Breast epithelium (tissue), 4 donors: Measurements from ENCODE around the gene GAPT. TPM values are rescaled to one million over a fixed set of nuclear protein-coding genes. Genes with fewer than 3 reads are reported as not detected.

ENCODE experiments used
- DNase-seq, 2 donors: peaks; one replicate each; pipeline ENCODE4 v3.0.0-alpha.2; 2019; ENCODE audit warnings: low spot score in 2 of 2
- H3K27ac ChIP-seq, 2 donors: fragments of 200-600 bp; sonication (generic) in 1 of 2; one replicate each; pipeline ENCODE4 v1.5.1; 2016 to 2019; ENCODE audit warnings: mild to moderate bottlenecking in 1 of 2
- H3K27me3 ChIP-seq, 2 donors: fragments of 200-600 bp; sonication (generic) in 1 of 2; one replicate each; pipeline versions ENCODE4 v1.5.1 to v1.6.0; 2017 to 2019; ENCODE audit warnings: control low read depth in 1 of 2, mild to moderate bottlenecking in 1 of 2
- H3K36me3 ChIP-seq: fragments of 200-600 bp; one replicate; pipeline ENCODE4 v1.5.1; 2019
- H3K4me1 ChIP-seq, 2 donors: fragments of 200-600 bp; sonication (generic); one replicate each; pipeline ENCODE4 v1.5.1; 2016 to 2019; ENCODE audit warnings: control low read depth in 1 of 2
- H3K4me3 ChIP-seq, 3 donors: fragments of 200-600 bp; sonication (generic); 1 replicate in 2 of 3; 2 replicates in 1 of 3; pipeline ENCODE4 v1.5.1; 2016 to 2019; ENCODE audit warnings: mild to moderate bottlenecking in 3 of 3, moderate library complexity in 2 of 3
- H3K9me3 ChIP-seq, 2 donors: fragments of 200-600 bp; sonication (generic) in 1 of 2; one replicate each; pipeline ENCODE4 v1.5.1; 2016 to 2019; ENCODE audit warnings: control low read depth in 1 of 2
- POLR2A ChIP-seq: fragments of 450-650 bp; IDR thresholded peaks from one replicate; pipeline ENCODE4 v1.6.1; 2016; ENCODE audit warnings: antibody characterized with exemption, mild to moderate bottlenecking, moderate library complexity
- POLR2AphosphoS5 ChIP-seq, 3 donors: sonication (generic); formaldehyde crosslinking; IDR thresholded peaks; one replicate each; pipeline ENCODE4 v1.6.1; 2017; ENCODE audit warnings: antibody characterized with exemption in 3 of 3
- intact Hi-C: fragments of 100-400 bp; cut with DNase I; formaldehyde crosslinking; loops from one replicate; pipeline ENCODE4 v1.15.1; 2023; ENCODE audit warnings: low total_unique reads
- total RNA-seq, 3 donors: library from RNA; depleted of rRNA; stranded (reverse); fragments of >200 nt; gene quantifications; one replicate each; pipeline ENCODE4 v1.1.0, GENCODE V29; 2016
- TF ChIP-seq, protein P1 (sequence below), 3 donors: fragments of 450-650 bp; IDR thresholded peaks; one replicate each; pipeline ENCODE4 v1.5.1; 2016 to 2017; ENCODE audit warnings: antibody characterized with exemption in 3 of 3, mild to moderate bottlenecking in 3 of 3, moderate library complexity in 3 of 3

Gene GAPT
- total RNA-seq, 3 donors from 2014 or later = 1.2 to 3.8 (median 1.3) TPM

DNA sequence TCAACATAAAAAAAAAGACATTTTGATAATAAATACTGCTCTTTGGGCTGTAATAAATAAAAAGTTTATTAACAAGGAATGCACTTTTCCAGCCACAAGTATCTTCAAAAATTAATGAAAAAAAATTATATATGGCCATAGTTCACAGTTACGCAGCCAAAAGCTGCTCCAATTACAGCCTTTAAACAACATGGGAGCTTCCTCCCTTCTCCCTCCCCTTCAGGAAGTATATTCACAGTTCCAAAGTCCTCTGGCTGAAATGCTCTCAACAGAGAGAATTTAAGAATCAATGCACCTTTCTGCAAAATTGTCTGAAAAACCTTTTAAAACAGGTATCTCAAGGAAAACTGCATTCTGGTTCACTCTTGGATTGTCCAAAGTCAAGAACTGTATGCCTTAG, 37.2 kb upstream of the GAPT start:
- H3K9me3 ChIP-seq = no peaks in the 10 kb centered on the region
- peak overlapping the region in 1 of 3 donors; percentile 90 for H3K4me3 ChIP-seq
- intact Hi-C loops = no loop called here
- H3K27ac ChIP-seq = peak overlapping the region; percentile 58 to 75
- H3K4me1 ChIP-seq = peaks cover 4 to 8% of the 10 kb centered on the region in 2 donors
- TF ChIP-seq, protein P1, sequence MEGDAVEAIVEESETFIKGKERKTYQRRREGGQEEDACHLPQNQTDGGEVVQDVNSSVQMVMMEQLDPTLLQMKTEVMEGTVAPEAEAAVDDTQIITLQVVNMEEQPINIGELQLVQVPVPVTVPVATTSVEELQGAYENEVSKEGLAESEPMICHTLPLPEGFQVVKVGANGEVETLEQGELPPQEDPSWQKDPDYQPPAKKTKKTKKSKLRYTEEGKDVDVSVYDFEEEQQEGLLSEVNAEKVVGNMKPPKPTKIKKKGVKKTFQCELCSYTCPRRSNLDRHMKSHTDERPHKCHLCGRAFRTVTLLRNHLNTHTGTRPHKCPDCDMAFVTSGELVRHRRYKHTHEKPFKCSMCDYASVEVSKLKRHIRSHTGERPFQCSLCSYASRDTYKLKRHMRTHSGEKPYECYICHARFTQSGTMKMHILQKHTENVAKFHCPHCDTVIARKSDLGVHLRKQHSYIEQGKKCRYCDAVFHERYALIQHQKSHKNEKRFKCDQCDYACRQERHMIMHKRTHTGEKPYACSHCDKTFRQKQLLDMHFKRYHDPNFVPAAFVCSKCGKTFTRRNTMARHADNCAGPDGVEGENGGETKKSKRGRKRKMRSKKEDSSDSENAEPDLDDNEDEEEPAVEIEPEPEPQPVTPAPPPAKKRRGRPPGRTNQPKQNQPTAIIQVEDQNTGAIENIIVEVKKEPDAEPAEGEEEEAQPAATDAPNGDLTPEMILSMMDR (IDR thresholded peaks at IDR 0.05) = no peak
- TF ChIP-seq POLR2A (no peak), POLR2AphosphoS5 (IDR thresholded peaks at IDR 0.05) (no peak)
- peaks cover 9% of the 10 kb centered on the region for H3K36me3 ChIP-seq
- no peaks in the 10 kb centered on the region for H3K27me3 ChIP-seq
- no peak for DNase-seq

DNA sequence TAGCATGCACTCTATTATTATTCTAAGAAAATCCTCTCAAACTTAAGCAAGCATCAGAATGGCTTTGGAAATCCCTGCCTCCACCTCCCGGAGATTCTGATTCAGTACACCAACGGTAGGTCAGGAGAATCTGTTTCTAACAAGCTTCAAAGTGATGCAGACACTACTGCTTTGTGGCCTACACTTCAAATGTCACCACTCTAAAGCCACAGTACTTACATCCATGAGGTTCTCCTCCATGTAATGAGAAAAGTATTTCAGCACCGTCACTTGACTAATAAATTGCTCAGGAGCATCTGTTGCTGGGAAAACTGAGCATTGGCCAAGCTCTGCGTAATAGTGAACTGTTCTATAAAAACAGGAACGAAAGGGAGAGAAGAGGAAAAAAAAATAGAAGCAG, 36.2 kb upstream of the GAPT start:
- Histone ChIP-seq H3K4me1 (peaks cover 4 to 8% of the 10 kb centered on the region in 2 donors), H3K27ac (peak overlapping the region; percentile 58 to 75), H3K9me3 (no peaks in the 10 kb centered on the region), H3K4me3 (peak overlapping the region in 2 of 3 donors; percentile 90 to 93), H3K27me3 (no peaks in the 10 kb centered on the region), H3K36me3 (peaks cover 9% of the 10 kb centered on the region)
- intact Hi-C loops = no loop called here
- TF ChIP-seq POLR2A (no peak), POLR2AphosphoS5 (IDR thresholded peaks at IDR 0.05) (no peak)
- TF ChIP-seq, protein P1 (IDR thresholded peaks at IDR 0.05) = no peak
- DNase-seq = no peak

DNA sequence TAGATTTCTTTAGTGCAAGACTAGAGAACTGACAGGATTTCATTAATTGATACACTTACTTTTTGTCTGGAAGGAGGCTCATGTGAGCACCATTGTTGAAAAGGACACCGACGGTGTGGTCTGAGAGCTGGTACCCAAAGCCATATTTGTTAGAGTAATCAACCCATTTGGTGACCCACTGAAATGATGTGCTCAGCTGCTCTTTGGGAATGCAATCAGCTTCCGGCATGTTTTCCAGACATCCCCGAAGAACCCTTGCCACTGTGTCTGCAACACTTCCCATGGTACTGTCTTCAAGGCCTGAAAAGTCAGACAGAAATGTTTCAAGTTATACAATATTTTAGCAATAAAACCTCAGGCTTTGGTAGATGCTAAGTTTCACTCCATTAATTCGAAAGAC, 35.8 kb upstream of the GAPT start:
- Histone ChIP-seq H3K27me3 (no peaks in the 10 kb centered on the region), H3K4me3 (peak overlapping the region in 2 of 3 donors; percentile 90 to 93), H3K4me1 (peaks cover 4 to 8% of the 10 kb centered on the region in 2 donors), H3K9me3 (no peaks in the 10 kb centered on the region), H3K36me3 (peaks cover 9% of the 10 kb centered on the region), H3K27ac (peak overlapping the region; percentile 58 to 75)
- no peak for TF ChIP-seq POLR2A
- no peak for DNase-seq
- intact Hi-C loops = no loop called here

DNA sequence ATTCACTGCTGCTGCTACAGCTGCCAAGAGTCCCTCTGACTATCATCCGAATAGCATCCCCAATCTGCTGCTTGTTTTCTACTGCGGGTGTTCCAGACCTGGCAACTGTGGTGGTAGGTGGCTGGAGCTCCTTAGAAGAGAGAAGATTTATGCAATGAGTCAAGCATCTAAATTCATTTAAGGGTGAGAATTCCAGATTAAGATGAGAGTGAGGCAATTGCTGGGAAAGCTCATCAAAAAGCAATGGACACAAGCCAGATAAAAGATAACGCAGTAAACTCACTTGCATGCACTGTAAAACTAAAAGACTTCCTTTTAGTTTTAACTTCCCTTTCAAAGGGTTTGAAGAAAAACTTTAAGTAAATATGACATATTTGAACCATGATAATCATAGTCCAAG, 35.2 kb upstream of the GAPT start:
- TF ChIP-seq POLR2A (no peak), POLR2AphosphoS5 (IDR thresholded peaks at IDR 0.05) (no peak)
- TF ChIP-seq, protein P1 (IDR thresholded peaks at IDR 0.05) = no peak
- Histone ChIP-seq H3K4me3 (peak overlapping the region; percentile 1 to 93 (median 90)), H3K36me3 (peaks cover 9% of the 10 kb centered on the region), H3K27me3 (no peaks in the 10 kb centered on the region), H3K27ac (peak overlapping the region; percentile 75 to 99), H3K9me3 (no peaks in the 10 kb centered on the region), H3K4me1 (peaks cover 4 to 8% of the 10 kb centered on the region in 2 donors)
- intact Hi-C loops = no loop called here
- no peak for DNase-seq

DNA sequence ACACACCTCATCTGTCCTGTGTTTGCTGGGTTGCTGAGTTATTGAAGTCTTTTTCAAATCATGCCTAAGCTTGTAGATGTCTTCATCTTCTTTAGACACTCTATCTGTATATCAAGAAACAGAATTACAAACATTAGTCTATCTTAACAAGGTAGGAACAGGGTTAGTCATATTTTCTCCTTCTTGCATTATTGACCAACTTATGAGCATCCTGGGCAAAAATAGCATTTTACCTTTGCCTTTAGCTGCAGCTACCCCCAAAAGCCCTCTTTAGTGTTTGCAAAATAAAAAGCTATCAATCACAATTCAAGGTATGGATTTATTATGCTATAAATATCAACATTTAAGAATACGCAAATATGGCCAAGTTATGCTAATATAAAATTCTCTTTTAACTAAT, 34.7 kb upstream of the GAPT start:
- Histone ChIP-seq H3K27me3 (no peaks in the 10 kb centered on the region), H3K9me3 (no peaks in the 10 kb centered on the region), H3K4me1 (peaks cover 4 to 8% of the 10 kb centered on the region in 2 donors), H3K4me3 (peak overlapping the region; percentile 83 to 93 (median 90)), H3K27ac (peak overlapping the region; percentile 75 to 99), H3K36me3 (peaks cover 9% of the 10 kb centered on the region)
- TF ChIP-seq, protein P1 (IDR thresholded peaks at IDR 0.05) = no peak
- TF ChIP-seq POLR2AphosphoS5 (IDR thresholded peaks at IDR 0.05) (no peak), POLR2A (no peak)
- DNase-seq = no peak
- intact Hi-C loops = no loop called here

DNA sequence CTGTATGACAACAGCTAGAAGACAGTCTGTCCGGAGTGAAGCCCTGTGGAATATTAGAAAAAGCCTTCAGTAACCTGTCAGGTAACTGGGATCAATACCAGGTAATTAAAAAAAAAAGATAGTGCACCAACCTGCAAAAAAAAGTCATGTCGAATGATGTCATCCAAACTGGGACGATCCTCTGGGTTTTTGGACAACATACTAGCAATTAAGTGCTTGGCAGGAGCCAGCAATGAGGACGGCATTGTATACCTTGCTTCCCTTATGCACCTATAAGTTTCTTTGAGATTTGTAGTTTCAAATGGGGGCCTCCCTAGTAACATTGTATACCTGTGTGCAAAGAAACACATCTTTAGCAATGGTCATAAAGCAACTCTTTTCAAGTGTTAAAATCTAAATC, 34.2 kb upstream of the GAPT start:
- peak overlapping the region; percentile 75 to 99 for H3K27ac ChIP-seq
- peaks cover 4 to 8% of the 10 kb centered on the region in 2 donors for H3K4me1 ChIP-seq
- no peak for TF ChIP-seq POLR2A
- no peak for TF ChIP-seq POLR2AphosphoS5 (IDR thresholded peaks at IDR 0.05)
- TF ChIP-seq, protein P1 (IDR thresholded peaks at IDR 0.05) = no peak
- no peaks in the 10 kb centered on the region for H3K9me3 ChIP-seq
- H3K36me3 ChIP-seq = peaks cover 9% of the 10 kb centered on the region
- H3K4me3 ChIP-seq = peak overlapping the region; percentile 83 to 93 (median 90)
- H3K27me3 ChIP-seq = no peaks in the 10 kb centered on the region
- intact Hi-C loops = no loop called here
- no peak for DNase-seq
